Heart right ventricle (tissue), 16 donors: Measurements from ENCODE around the gene SFT2D2. TPM values are rescaled to one million over a fixed set of nuclear protein-coding genes. Genes with fewer than 3 reads are reported as not detected.

Experiments used
- ATAC-seq, 8 donors: fragments of 200-7000 bp; cut with Tn5 transposase; one replicate each; pipeline ENCODE4 v1.9.1; 2020; ENCODE audit warnings: mild to moderate bottlenecking in 8 of 8, moderate library complexity in 8 of 8, moderate number of reproducible peaks in 1 of 8
- DNase-seq, 2 donors: peaks; one replicate each; pipeline ENCODE4 v3.0.0-alpha.2; 2020
- H3K27ac ChIP-seq, 10 donors: fragments of 200-600 bp; sonication (generic) in 2 of 10; one replicate each; pipeline versions ENCODE4 v1.5.0 to v1.8.0; 2020 to 2022; ENCODE audit warnings: mild to moderate bottlenecking in 3 of 10
- H3K27me3 ChIP-seq, 7 donors: fragments of 200-600 bp; one replicate each; pipeline ENCODE4 v1.8.0; 2021 to 2022; ENCODE audit warnings: mild to moderate bottlenecking in 2 of 7
- H3K36me3 ChIP-seq, 9 donors: fragments of 200-600 bp; sonication (generic) in 1 of 9; one replicate each; pipeline versions ENCODE4 v1.5.0 to v1.8.0; 2020 to 2022; ENCODE audit warnings: mild to moderate bottlenecking in 2 of 9
- H3K4me1 ChIP-seq, 9 donors: fragments of 200-600 bp; sonication (generic) in 1 of 9; one replicate each; pipeline versions ENCODE4 v1.5.0 to v1.8.0; 2020 to 2022; ENCODE audit warnings: mild to moderate bottlenecking in 4 of 9
- H3K4me3 ChIP-seq, 10 donors: fragments of 200-600 bp; sonication (generic) in 2 of 10; one replicate each; pipeline versions ENCODE4 v1.5.0 to v1.8.0; 2020 to 2022; ENCODE audit warnings: mild to moderate bottlenecking in 7 of 10, moderate library complexity in 2 of 10
- H3K9me3 ChIP-seq, 11 donors: fragments of 200-600 bp in 10 of 11; sonication (generic) in 2 of 11; one replicate each; pipeline versions ENCODE4 v1.5.0 to v1.8.0; 2013 to 2022; ENCODE audit warnings: mild to moderate bottlenecking in 2 of 11, control low read depth in 1 of 11, moderate library complexity in 1 of 11
- WGBS, 2 donors: extraction: QIAGEN DNeasy Blood & Tissue Kit; methylation state at CpG; one replicate each; pipeline ENCODE4 v1.1.7; 2013; ENCODE audit warnings: inconsistent platforms in 1 of 2; 5-methylcytosine and 5-hydroxymethylcytosine counted together
- intact Hi-C, 10 donors: fragments of 100-400 bp; cut with DNase I; formaldehyde crosslinking; loops; one replicate each; pipeline versions ENCODE4 v1.11.1 to v1.14.2; 2022
- polyA plus RNA-seq, 2 donors: library from polyadenylated mRNA; stranded (reverse); fragments of 200-250 nt; gene quantifications; one replicate each; pipeline ENCODE4 v1.2.3, GENCODE V29; 2013
- total RNA-seq, 10 donors: library from RNA; stranded (reverse); fragmentation: NEBNext Ultra II Directional in 3 of 10; extraction: Animal tissue kit (Norgen Biotek cat#: 25700) in 3 of 10; gene quantifications; one replicate each; pipeline versions ENCODE4 v1.2.1 to v1.2.4, GENCODE V29; 2021 to 2023
- TF ChIP-seq, protein P1 (sequence below), 9 donors: fragments of 200-600 bp; sonication (generic) in 2 of 9; IDR thresholded peaks; one replicate each; pipeline versions ENCODE4 v1.5.0 to v1.8.0; 2021 to 2022; ENCODE audit warnings: antibody characterized with exemption in 9 of 9, mild to moderate bottlenecking in 5 of 9, moderate library complexity in 1 of 9
- donor health status: Arrhythmogenic right ventricular cardiomyopathy.
- donor health status: ischemic (EF 13 %, LVEDD 7.1; RV severe dilation, severe dysfunction).
- donor health status: healthy with polysubstance abuse.
- donor health status: DM: no; HTN: yes; CAD: no.
- donor health status: DM: no; HTN: no; CAD: no.
- donor health status: ischemic (EF 25% LVEDD 6.9; RV normal size, moderate dysfunction).
- donor health status: ischemic (EF 25% LVEDD 5.7; RV mildly dilated, moderate dysfunction).
- donor health status: healthy.
- donor health status: DM: yes; HTN: yes; CAD: no.
- donor health status: Ischemic cardiomyopathy.
- donor health status: ischemic (EF 35%, LVEDD 5.7; RV mildly dilated, moderate dysfunction).
- donor health status: nonischemic (EF 11% LVEDD 7.7; RV severe dilation, severe dysfunction).
- donor health status: DM: yes; HTN: yes; CAD: no.
- donor health status: PGD.
- donor health status: ischemic (EF 29% LVEDD 5.4; RV normal size, mild dysfunction).
- donor health status: nonischemic (EF 23%, LVEDD 6.1; RV moderate dilation, normal function).

The SFT2D2 gene
- total and polyA plus RNA-seq, 12 donors: 2.8 to 34.8 (median 15.9) TPM

DNA sequence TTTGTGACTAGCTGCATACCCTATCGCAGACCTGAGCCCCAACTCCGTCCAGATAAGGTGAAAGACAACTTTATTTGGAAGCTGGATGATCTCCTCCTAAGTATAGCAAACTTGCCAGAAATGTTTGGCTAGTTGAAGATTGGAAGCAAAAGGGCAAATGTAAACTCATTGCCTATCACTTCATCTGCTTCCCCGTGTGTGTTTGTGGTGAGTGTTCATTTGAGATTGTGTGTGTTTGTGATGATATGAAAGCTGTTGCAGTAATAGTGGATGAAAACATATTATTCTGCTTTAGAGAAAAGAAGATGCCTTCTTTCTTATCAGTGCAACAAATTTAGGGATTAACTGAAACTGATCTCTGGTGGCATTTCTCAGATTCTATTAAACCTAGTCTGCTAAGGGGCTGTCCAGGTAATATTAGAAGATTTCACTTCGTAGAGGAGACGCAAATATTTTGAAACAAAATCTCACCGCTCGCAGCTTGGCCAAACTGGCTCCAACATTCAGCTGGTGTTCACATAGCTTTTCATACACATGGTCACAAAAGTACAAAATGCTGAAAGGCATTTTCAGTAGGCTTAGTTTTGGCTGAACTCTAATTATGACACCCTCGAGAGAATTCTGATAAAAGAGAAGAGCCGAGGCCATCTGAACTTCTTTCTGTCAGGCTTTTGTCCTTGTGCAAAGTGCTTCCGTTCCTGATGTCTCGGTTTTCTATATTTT lies 56.0 kb downstream of the SFT2D2 start:
- Histone ChIP-seq H3K9me3 (peaks cover 0 to 11% (median 5%) of the 10 kb centered on the region in 11 donors), H3K27ac (no peak overlapping the region), H3K4me1 (peaks cover 0 to 4% (median 0%) of the 10 kb centered on the region in 9 donors), H3K27me3 (no peaks in the 10 kb centered on the region), H3K36me3 (no peaks in the 10 kb centered on the region), H3K4me3 (no peak overlapping the region)
- intact Hi-C loops: loop anchor here in 1 of 10 donors (2.0 kb wide), 1 partner anchor 27 kb away; no protein-coding TSS in a partner anchor
- DNase-seq: no peak
- ATAC-seq: no peak
- TF ChIP-seq, protein P1, sequence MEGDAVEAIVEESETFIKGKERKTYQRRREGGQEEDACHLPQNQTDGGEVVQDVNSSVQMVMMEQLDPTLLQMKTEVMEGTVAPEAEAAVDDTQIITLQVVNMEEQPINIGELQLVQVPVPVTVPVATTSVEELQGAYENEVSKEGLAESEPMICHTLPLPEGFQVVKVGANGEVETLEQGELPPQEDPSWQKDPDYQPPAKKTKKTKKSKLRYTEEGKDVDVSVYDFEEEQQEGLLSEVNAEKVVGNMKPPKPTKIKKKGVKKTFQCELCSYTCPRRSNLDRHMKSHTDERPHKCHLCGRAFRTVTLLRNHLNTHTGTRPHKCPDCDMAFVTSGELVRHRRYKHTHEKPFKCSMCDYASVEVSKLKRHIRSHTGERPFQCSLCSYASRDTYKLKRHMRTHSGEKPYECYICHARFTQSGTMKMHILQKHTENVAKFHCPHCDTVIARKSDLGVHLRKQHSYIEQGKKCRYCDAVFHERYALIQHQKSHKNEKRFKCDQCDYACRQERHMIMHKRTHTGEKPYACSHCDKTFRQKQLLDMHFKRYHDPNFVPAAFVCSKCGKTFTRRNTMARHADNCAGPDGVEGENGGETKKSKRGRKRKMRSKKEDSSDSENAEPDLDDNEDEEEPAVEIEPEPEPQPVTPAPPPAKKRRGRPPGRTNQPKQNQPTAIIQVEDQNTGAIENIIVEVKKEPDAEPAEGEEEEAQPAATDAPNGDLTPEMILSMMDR (IDR thresholded peaks at IDR 0.05): no peak
- 76 to 80% methylated on average over 11 of the region's 11 CpGs for WGBS, 2 donors

DNA sequence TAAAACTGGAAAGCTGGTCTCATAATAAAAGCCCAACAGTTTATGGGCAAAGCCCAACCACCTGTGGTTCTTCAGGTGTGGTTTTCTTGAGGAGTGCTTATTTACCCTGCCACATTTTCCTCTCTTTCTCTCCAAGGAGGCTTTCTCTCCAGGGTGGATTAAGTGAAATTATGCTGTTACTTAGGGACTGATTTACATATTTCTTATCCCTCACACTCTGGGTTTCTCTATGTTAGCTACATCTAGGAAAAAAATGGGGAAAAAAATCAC lies 59.7 kb downstream of the SFT2D2 start:
- Histone ChIP-seq H3K27ac (no peak overlapping the region), H3K36me3 (no peaks in the 10 kb centered on the region), H3K27me3 (no peaks in the 10 kb centered on the region), H3K9me3 (no peaks in the 10 kb centered on the region), H3K4me1 (peaks cover 0 to 7% (median 0%) of the 10 kb centered on the region in 9 donors), H3K4me3 (no peak overlapping the region)
- DNase-seq: no peak
- no peak for ATAC-seq
- TF ChIP-seq, protein P1 (IDR thresholded peaks at IDR 0.05): no peak
- intact Hi-C loops: no loop called here

DNA sequence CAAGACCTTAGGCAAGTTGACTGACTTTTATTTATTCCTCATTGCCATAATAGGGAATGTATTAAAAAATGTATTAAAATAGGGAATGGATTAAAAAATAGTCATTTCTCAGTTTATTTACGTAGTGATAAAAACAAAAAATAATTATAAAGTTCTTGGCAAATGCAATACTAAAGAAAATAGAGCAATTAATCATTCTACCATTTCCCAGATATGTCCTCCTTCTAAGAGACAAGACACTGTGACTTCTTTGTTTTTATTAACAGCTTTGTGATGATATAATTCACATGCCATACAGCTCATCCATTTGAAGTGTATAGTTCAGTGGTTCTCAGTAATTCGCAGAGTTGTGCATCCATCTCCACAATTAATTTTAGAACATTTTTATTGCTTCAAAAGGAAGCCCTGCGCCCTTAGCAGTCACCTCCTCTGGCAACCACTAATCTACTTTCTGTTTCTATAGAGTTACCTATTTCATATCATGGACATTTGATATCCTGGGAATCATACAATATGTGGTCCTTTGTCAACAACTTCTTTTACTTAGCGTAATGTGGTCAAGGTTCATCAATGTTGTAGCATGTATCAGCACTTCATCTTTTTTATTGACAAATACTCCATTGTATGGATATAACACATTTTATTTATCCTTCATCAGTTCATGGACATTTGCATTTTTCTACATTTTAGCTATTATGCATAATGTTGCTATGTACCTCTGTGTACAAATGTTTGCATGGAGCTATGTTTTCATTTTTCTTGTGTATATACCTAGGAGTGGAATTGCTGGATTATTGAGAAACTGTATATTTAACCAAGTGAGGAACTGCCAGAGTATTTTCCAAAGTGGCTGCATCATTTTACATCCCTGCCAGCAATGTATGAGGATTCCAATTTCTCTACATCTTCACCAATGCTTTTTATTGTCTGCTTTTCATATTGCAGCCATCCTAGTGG lies 60.4 kb downstream of the SFT2D2 start:
- Histone ChIP-seq H3K27me3 (no peaks in the 10 kb centered on the region), H3K4me1 (peaks cover 0 to 7% (median 0%) of the 10 kb centered on the region in 9 donors), H3K36me3 (no peaks in the 10 kb centered on the region), H3K4me3 (no peak overlapping the region), H3K27ac (no peak overlapping the region), H3K9me3 (no peaks in the 10 kb centered on the region)
- no peak for DNase-seq
- ATAC-seq: no peak
- intact Hi-C loops: no loop called here
- TF ChIP-seq, protein P1 (IDR thresholded peaks at IDR 0.05): no peak
- 92 to 93% methylated on average over 4 of the region's 4 CpGs for WGBS, 2 donors

DNA sequence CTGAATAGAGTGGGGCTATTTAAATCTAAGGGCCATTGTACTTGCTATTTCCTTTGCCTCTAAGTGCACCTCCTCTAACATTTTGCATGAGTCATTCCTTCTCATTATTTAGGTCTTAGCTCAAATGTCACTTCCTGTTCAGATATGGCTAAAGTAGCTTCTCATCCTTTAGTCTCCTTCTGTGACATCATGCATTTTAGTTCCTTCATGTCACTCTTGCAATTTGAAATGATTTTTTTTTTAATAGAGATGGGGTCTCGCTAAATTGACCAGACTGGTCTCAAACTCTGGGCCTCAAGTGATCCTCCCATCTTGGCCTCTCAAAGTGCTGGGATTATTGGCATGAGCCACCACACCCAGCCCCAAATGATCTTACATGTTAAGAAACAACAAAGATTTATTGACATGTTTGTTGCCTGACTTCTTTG lies 61.4 kb downstream of the SFT2D2 start:
- TF ChIP-seq, protein P1 (IDR thresholded peaks at IDR 0.05): no peak
- Histone ChIP-seq H3K4me3 (no peak overlapping the region), H3K27ac (no peak overlapping the region), H3K36me3 (no peaks in the 10 kb centered on the region), H3K9me3 (no peaks in the 10 kb centered on the region), H3K4me1 (peaks cover 0 to 7% (median 0%) of the 10 kb centered on the region in 9 donors), H3K27me3 (no peaks in the 10 kb centered on the region)
- 92 to 94% methylated on average over 1 of the region's 1 CpG for WGBS, 2 donors
- ATAC-seq: no peak
- DNase-seq: no peak
- intact Hi-C loops: no loop called here
